ENCODE results near the gene LAMTOR3. TPM values are rescaled to one million over a fixed set of nuclear protein-coding genes. Genes with fewer than 3 reads are reported as not detected.

Gene LAMTOR3
- total and polyA plus RNA-seq, 2 donors (not counting 3 experiments of a cell fraction or from before 2014, with no cell fraction given), result 25.3 to 31.0 TPM

DNA sequence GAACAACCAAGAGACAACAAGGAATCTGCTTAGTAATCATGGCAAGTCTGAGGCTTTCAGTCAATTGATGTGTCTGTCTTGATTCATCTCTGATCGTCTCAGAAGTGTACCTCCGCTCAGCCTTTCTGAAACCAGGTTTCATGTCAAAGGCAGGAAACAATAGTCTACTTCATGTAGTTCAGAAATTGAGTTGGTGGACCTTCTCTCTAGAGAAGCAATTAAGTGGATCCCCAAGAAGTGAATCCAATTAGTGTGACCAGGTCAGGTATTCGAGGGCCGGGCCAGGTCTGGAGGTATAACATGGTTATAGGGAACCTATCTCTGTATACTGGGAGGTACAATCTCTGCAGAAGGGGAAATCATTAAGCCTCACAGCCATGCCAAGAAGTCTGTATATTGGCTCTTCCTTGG is 45.6 kb downstream of the LAMTOR3 start:
- intact Hi-C loops (cut with micrococcal nuclease) (no loop called here), dilution Hi-C loops (cut with MboI; ENCODE audit: extremely low pct_ligation_motif_present, low sequenced_read_pairs) (no loop called here)
- ChIA-PET CTCF (no interaction called here), POLR2A (no interaction called here)
- H2AFZ ChIP-seq (ENCODE audit: low read depth, low read length), result no peak overlapping the region
- no peaks in the 10 kb centered on the region for H3K4me1 ChIP-seq (ENCODE audit: control insufficient read depth, extremely low read depth, insufficient read depth, low read length)
- H3K27ac ChIP-seq (ENCODE audit: insufficient read depth, low read depth, low read length), result no peak overlapping the region
- no peaks in the 10 kb centered on the region for H3K36me3 ChIP-seq (ENCODE audit: control insufficient read depth in 2 of 2, extremely low read depth in 1 of 2, insufficient read depth in 2 of 2, low read length in 2 of 2)
- FAIRE-seq (no peak), DNase-seq (ENCODE audit: low read depth, low spot score) (no peak)
- H3K27me3 ChIP-seq (ENCODE audit: control insufficient read depth in 2 of 2, insufficient read depth in 2 of 2, low read length in 2 of 2), result no peaks in the 10 kb centered on the region
- H3K9ac ChIP-seq (replicated peaks; ENCODE audit: extremely low read depth, insufficient read depth, low read length), result no peak overlapping the region
- no peak overlapping the region for H3K4me2 ChIP-seq (ENCODE audit: insufficient read depth, low read length)
- H3K79me2 ChIP-seq (ENCODE audit: control insufficient read depth, insufficient read depth, low read length), result no peaks in the 10 kb centered on the region
- TF ChIP-seq FOS (IDR thresholded peaks at IDR 0.05; ENCODE audit: borderline replicate concordance, insufficient read depth, low read length) (no peak), POLR2AphosphoS5 (IDR thresholded peaks at IDR 0.05; ENCODE audit: insufficient read depth, low read depth, low read length) (no peak), GATA2 (IDR thresholded peaks at IDR 0.05; ENCODE audit: insufficient read depth, insufficient read length, low read depth, low read length) (no peak), MAX (IDR thresholded peaks at IDR 0.05; ENCODE audit: insufficient read depth, insufficient read length) (no peak)
- no peaks in the 10 kb centered on the region for H3K9me3 ChIP-seq (replicated peaks; ENCODE audit: control insufficient read depth, insufficient read depth, low read length)
- H3K9me1 ChIP-seq (replicated peaks; ENCODE audit: control insufficient read depth, extremely low read depth, insufficient read depth, low read length), result no peaks in the 10 kb centered on the region
- H3K4me3 ChIP-seq (replicated peaks in 1 of 3; ENCODE audit: insufficient read depth in 1 of 3, low read depth in 1 of 3, low read length in 3 of 3), result no peak overlapping the region
- no TSS peak for BruUV-seq (replicated peaks)
- H4K20me1 ChIP-seq (replicated peaks; ENCODE audit: control insufficient read depth, extremely low read depth, insufficient read depth, low read length), result no peaks in the 10 kb centered on the region

DNA sequence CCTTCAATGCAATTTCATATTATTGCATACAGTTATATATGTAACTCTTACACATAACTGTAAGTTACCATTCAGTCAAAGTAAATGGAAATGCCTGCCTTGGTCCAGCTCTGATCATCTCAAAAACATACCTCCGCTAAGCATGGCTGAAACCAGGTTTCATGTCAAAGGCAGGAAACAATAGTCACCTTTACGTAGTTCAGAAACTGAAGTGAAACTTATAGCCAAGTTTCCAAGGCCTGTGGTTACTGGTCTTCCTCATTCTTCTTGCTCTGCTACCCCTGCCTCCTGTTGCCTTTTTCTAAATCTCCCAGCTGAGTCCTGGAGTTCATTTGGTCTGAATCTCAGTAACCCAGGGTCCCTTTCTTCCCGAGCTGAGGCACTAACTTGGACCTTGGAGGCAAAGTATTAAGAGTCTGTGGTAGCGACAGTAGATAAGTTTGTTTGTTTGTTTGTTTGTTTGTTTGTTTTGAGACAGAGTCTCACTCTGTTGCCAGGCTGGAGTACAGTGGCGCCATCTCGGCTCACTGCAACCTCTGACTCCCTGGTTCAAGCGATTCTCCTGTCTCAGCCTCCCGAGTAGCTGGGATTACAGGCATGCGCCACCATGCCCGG is 46.8 kb downstream of the LAMTOR3 start:
- DNase-seq (ENCODE audit: low read depth, low spot score), result no peak
- H3K36me3 ChIP-seq (ENCODE audit: control insufficient read depth in 2 of 2, extremely low read depth in 1 of 2, insufficient read depth in 2 of 2, low read length in 2 of 2), result no peaks in the 10 kb centered on the region
- no peaks in the 10 kb centered on the region for H3K27me3 ChIP-seq (ENCODE audit: control insufficient read depth in 2 of 2, insufficient read depth in 2 of 2, low read length in 2 of 2)
- no TSS peak for BruUV-seq (replicated peaks)
- CTCF ChIA-PET, result no interaction called here
- no peaks in the 10 kb centered on the region for H3K79me2 ChIP-seq (ENCODE audit: control insufficient read depth, insufficient read depth, low read length)
- no peak for TF ChIP-seq JUN (IDR thresholded peaks at IDR 0.05; ENCODE audit: borderline replicate concordance, insufficient read depth, insufficient read length, low read depth)
- TF ChIP-seq GATA2 (IDR thresholded peaks at IDR 0.05; ENCODE audit: insufficient read depth, insufficient read length, low read depth, low read length), result no peak
- TF ChIP-seq MAX (IDR thresholded peaks at IDR 0.05; ENCODE audit: insufficient read depth, insufficient read length), result no peak
- TF ChIP-seq POLR2A (IDR thresholded peaks at IDR 0.05; ENCODE audit: low read depth, low read length), result no peak
- TF ChIP-seq CTCF (IDR thresholded peaks at IDR 0.05; ENCODE audit: extremely low read depth in 1 of 2, insufficient read depth in 1 of 2, low read depth in 1 of 2, low read length in 2 of 2), result no peak
- no peak overlapping the region for H3K4me2 ChIP-seq (ENCODE audit: insufficient read depth, low read length)
- H4K20me1 ChIP-seq (replicated peaks; ENCODE audit: control insufficient read depth, extremely low read depth, insufficient read depth, low read length), result no peaks in the 10 kb centered on the region
- H3K9ac ChIP-seq (replicated peaks; ENCODE audit: extremely low read depth, insufficient read depth, low read length), result no peak overlapping the region
- no peak overlapping the region for H2AFZ ChIP-seq (ENCODE audit: low read depth, low read length)
- no peaks in the 10 kb centered on the region for H3K9me3 ChIP-seq (replicated peaks; ENCODE audit: control insufficient read depth, insufficient read depth, low read length)
- H3K9me1 ChIP-seq (replicated peaks; ENCODE audit: control insufficient read depth, extremely low read depth, insufficient read depth, low read length), result no peaks in the 10 kb centered on the region
- POLR2A ChIA-PET, result no interaction called here
- H3K4me3 ChIP-seq (replicated peaks in 1 of 3; ENCODE audit: insufficient read depth in 1 of 3, low read depth in 1 of 3, low read length in 3 of 3), result no peak overlapping the region
- H3K27ac ChIP-seq (ENCODE audit: insufficient read depth, low read depth, low read length), result no peak overlapping the region
- no peak for FAIRE-seq
- dilution Hi-C loops (cut with MboI; ENCODE audit: extremely low pct_ligation_motif_present, low sequenced_read_pairs) (no loop called here), intact Hi-C loops (cut with micrococcal nuclease) (no loop called here)
- H3K4me1 ChIP-seq (ENCODE audit: control insufficient read depth, extremely low read depth, insufficient read depth, low read length), result no peaks in the 10 kb centered on the region
